ENCODE data around the gene SCMH1.
"Not testable (repeated sequence)": the region's sequence is repeated elsewhere in the genome, so short reads cannot be mapped to it uniquely, and the experiment has no call there.

SCMH1 gene

GRCh38 chr1:41241749-41242341, at the start of gene SCMH1:
Gene SCMH1, minus strand, starts transcription at chr1:41242306. Its CDS starts 56,173 bp downstream, at chr1:41186133.
- DNase-seq, result peak; percentile 42

- no peak for DNase-seq
Measured at GRCh38 chr1:41291195-41291594, 49.1 kb upstream of the SCMH1 start.

DNA sequence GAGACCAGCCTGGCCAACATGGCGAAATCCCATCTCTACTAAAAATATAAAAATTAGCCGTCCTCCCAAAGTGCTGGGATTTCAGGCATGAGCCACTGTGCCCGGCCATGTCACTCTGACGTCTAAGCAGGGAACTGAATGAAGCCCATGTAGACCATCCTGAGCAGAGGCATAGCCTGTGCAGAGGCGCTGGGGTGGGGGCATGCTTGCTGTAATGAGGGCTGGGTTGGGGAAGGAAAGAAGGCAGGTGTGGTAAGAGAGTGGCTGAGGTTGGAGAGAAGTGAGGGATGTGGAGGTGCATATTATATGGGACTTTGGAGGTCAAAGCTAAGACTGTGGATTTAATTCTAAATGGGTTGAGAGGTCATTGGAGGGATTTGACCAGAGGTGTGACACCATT, 47.1 kb upstream of the SCMH1 start:
- DNase-seq, result no peak

- no peak for DNase-seq
Measured at GRCh38 chr1:41286992-41287391, 44.9 kb upstream of the SCMH1 start.

GRCh38 chr1:41286486-41286885, 44.4 kb upstream of the SCMH1 start:
- no peak for DNase-seq

- DNase-seq, result no peak
Measured at GRCh38 chr1:41285818-41286217, 43.7 kb upstream of the SCMH1 start.

DNA sequence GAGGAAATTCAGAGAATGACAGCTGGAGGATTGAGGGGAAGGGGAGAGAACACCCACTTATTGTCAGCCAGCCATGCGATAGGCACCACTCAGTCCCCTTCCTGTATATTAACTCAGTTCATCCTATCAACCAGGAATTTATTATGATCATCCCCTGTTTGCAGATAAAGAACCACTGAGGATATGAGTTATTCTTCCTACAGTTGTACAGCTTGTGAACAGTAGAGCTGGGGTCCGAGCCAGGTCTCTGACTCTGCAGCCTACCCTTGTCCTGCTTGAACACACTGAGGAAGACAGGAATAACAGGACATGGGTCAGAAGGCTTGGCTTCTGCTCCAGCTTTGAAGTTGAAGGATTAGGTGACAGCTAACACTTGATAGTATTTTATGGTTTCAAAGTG, 42.0 kb upstream of the SCMH1 start:
- no peak for DNase-seq

DNA sequence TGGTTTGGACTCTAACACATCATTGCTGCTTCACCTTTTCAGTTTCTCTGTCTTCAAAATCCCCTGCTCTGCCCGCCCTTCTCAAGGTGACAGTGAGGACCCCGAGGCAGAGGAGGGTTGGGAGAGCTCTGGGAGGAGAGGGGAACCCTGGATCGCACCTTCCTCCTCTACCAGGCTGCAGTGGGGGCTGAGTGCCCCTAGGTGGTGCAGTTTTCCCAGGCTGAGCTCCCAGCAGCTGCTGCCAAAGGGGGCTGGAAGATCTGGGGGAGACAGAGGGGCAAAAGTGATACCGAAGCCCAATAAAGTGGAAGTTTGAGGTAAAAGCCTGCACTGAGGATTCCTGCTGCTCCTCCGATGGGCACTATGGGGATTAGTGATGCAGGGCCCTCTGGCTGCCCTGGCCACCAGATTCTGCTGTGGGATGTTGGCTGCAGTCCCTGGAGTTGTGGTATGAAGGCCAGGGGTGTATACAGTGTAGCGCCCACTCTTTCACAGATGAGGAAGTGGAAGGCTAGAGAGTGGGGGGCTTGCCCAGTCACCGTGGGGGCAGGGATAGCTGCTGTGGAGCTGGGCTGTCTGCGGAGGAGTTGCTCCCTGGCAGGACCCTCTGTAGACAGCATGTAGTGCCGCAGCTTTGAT, 40.7 kb upstream of the SCMH1 start:
- DNase-seq, result peak; percentile 19

- no peak for DNase-seq
Measured at GRCh38 chr1:41281334-41281733, 39.2 kb upstream of the SCMH1 start.

GRCh38 chr1:41280202-41281032, 38.3 kb upstream of the SCMH1 start:
- no peak for DNase-seq

DNA sequence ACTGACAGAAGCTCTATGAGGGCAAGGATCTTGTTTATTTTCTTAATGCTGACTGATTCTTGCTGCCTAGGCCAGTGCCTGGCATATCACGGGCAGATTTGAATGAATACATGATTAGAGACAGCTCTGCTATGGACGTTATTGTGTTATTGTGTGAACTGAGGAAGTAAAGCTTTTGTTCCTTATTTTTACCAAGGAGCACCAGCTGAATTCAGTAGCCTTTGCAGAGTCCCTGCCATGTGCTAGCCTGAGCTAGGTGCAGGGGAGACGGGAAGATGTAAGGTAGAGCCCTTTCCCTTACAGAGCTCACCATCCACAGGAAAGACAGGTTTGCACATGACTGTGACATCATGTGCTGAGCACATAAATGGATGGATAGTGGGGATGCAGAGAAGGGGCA, 36.0 kb upstream of the SCMH1 start:
- no peak for DNase-seq

DNA sequence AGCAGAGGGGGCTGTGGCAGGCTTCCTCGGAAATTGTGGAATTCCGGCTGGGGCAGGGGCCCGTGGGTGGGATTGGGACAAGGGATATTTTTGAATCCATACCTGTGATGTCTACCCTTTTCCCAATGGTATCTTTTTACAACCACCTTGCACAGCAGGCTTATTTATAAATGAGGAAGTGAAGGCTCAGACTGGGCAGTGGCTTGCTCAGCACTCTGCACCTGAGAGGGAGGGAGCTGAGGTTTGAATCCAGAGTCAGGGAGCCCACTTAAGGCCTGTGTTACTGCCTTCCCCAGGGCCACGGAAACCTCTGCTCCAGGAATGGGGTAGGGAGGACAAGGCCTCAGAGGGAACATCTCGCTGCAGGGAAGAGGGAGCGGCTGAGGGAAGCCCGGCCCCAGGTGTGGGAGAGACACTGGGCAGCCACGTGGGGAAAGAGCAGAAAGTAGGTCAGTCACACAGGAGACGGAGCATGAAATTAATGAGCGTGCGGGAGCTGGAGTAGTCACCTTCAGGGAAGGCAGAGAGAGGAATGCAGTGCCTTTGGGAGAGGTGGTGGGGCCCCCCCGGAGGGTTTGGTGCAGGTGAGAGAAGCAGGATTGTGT, 35.4 kb upstream of the SCMH1 start:
- no peak for DNase-seq

DNA sequence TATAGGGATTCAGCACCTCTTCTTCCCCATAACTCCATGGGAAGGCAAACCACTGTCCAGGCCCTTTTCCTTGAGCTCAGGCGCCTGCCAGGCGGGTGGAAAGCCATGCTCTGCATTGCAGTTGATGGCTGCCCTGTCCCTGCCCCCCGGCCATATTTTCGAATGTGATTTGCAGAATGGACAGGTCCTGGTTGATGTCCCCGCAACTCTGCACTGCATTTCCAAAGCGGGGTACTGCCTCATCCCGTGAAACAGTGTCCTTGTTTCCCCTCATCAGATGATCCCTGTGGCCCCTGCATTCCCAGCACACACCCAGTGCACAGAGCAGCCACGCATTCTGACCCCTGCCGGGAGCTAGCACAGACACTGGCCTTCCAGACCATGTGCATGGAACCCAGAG, 33.7 kb upstream of the SCMH1 start:
- no peak for DNase-seq

- no peak for DNase-seq
Measured at GRCh38 chr1:41274752-41275545, 32.8 kb upstream of the SCMH1 start.

DNA sequence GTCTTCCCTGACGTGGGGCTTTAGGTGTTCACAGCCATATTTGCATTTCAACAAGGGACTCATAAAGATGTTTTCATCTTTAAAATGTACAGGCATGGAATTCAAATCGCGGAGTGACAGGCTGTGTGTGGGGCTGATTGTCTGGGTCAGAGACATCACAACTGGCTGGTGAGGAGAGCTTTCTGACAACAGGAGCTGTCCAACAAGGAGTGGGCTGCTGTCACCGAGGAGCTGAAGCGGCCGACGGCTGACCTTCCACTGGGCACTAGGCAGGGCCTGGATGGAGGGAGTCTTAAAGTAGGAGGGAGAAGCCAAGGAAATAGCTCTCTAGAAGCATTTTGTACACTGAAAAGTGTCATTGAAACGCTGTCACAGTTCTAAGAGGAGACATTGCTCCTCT, 30.5 kb upstream of the SCMH1 start:
- DNase-seq, result no peak

GRCh38 chr1:41268154-41268770, 26.2 kb upstream of the SCMH1 start:
- DNase-seq, result peak; percentile 63

- no peak for DNase-seq
Measured at GRCh38 chr1:41261926-41262618, 20.0 kb upstream of the SCMH1 start.

DNA sequence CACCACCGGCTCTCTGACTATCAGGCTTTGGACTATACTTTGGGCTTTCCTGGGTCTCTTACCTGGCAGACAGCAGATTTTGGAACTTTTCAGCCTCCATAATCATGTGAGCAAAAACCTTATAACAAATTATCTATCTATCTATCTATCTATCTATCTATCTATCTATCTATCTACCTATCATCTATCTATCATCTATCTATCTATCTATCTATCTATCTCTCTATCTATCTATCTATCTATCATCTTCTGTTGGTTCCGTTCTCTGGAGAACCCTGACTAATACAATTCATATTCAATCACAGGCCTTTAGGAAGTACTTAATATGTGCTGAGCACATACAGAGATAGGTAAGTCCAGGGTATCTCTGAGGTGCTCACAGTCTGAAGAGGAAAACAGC, 18.7 kb upstream of the SCMH1 start:
- no peak for DNase-seq

DNA sequence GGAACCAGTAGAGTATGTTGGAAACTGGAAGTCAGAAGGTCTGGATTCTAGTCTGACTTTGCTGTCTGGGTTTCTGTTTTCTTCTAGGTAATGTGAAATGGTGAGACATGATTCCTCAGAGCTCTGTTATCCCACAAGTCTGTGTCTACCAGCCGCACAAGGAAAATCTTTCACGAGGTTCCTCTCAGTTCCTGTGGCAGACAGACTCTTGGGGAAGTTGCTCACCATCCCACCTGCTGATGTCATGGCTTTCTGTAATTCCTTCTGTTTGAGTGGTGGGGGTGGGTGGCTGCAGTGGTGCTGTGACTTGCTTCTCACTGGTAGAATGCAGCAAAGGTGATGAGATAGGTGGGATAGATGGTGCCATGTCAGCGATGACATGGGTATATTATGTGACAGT, 17.1 kb upstream of the SCMH1 start:
- DNase-seq, result no peak

- no peak for DNase-seq
Measured at GRCh38 chr1:41255978-41256377, 13.9 kb upstream of the SCMH1 start.

DNA sequence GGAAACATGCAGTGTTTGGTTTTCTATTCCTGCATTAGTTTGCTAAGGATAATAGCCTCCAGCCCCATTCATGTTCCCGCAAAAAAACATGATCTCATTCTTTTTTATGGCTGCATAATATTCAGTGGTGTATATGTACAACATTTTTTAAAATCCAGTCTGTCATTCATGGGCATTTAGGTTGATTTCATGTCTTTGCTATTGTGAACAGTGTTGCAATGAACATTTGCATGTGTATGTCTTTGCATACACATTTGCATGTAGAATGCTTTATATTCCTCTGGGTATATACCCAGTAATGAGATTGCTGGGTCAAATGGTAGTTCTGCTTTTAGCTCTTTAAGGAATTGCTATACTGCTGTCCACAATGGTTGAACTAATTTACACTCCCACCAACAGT, 9.0 kb upstream of the SCMH1 start:
- not testable (repeated sequence) for DNase-seq

GRCh38 chr1:41249319-41249718, 7.2 kb upstream of the SCMH1 start:
- DNase-seq, result no peak
